22Rv1 (cell line): ENCODE measurements around the gene TOM1L1.

Experiments used
- H3K27ac ChIP-seq: fragments of 450-650 bp; 2 replicates; pipeline ENCODE4 v1.5.1; 2017
- ZFX ChIP-seq: fragments of 450-650 bp; IDR thresholded peaks from 2 replicates; pipeline ENCODE4 v1.6.1; 2017; ENCODE audit warnings: antibody characterized with exemption, borderline replicate concordance
- TF ChIP-seq, protein P1 (sequence below): fragments of 450-650 bp; IDR thresholded peaks from 2 replicates; pipeline ENCODE4 v1.5.1; 2017; ENCODE audit warnings: mild to moderate bottlenecking

TOM1L1 gene

DNA sequence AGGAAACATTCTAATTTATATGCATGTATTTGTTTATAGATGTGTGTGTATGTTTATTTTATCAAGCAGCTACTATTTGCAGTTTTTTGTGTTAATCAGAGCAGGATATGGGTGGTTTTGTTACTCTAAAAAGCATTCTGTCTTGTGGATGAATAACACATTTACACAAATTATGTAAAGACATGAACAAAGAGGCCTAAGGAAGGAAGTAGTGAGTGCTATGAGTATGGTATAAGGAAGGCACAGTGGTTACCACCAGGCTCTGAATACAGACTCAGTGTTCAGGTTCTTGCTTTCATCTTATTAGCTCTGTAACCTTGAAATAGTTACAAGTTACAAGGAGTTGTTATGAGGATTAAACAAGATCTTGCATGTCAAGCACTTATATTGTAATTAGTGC is 101.8 kb downstream of the TOM1L1 start:
- TF ChIP-seq ZFX = no peak
- TF ChIP-seq, protein P1, sequence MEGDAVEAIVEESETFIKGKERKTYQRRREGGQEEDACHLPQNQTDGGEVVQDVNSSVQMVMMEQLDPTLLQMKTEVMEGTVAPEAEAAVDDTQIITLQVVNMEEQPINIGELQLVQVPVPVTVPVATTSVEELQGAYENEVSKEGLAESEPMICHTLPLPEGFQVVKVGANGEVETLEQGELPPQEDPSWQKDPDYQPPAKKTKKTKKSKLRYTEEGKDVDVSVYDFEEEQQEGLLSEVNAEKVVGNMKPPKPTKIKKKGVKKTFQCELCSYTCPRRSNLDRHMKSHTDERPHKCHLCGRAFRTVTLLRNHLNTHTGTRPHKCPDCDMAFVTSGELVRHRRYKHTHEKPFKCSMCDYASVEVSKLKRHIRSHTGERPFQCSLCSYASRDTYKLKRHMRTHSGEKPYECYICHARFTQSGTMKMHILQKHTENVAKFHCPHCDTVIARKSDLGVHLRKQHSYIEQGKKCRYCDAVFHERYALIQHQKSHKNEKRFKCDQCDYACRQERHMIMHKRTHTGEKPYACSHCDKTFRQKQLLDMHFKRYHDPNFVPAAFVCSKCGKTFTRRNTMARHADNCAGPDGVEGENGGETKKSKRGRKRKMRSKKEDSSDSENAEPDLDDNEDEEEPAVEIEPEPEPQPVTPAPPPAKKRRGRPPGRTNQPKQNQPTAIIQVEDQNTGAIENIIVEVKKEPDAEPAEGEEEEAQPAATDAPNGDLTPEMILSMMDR = no peak

DNA sequence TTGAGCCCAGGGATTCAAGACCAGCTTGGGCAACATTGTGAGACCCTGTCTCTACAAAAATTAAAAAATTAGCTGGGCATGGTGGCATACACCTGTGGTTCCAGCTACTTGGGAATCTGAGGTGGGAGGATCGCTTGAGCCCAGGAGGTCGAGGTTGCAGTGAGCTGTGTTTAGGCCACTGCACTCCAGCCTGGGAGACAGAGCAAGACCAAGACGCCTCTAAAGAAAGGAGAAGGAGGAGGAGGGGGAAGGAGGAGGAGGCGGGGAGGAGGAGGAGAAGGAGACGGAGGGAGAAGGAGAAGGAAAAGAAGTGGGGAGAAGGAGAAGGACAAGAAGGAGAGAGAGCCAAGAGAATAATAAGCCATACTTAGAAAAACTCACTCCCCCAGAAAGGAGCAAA is 103.8 kb downstream of the TOM1L1 start:
- no peak overlapping the region for H3K27ac ChIP-seq
- TF ChIP-seq ZFX = no peak
- TF ChIP-seq, protein P1 = no peak

More for the DNA sequence above, 101.8 kb downstream of the TOM1L1 start:
- no peak overlapping the region for H3K27ac ChIP-seq

DNA sequence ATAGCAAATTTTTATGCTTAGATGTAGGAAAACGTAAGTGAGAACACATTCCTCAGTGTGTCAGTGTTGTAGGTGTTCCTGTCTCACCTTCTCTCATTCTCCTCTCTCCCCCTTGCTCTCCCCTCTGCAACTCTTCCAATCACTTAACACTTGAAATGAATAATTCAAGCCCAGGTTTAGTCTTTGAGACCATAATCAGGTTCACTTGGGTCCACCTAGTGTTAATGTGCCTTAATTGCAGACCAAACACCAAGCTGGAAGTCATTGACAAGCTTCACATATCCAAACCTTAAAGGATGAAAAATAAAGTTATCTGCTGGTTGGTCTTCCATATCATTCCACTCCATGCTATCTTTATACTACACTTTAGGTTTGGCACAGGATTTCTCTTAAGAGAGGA is 104.9 kb downstream of the TOM1L1 start:
- TF ChIP-seq, protein P1 = peak; percentile 60
- no peak for TF ChIP-seq ZFX
- H3K27ac ChIP-seq = no peak overlapping the region
